SK-N-SH (cell line): ENCODE results near the gene C16orf95. TPM values are rescaled to one million over a fixed set of nuclear protein-coding genes. Genes with fewer than 3 reads are reported as not detected.

Experiments
- CTCF ChIA-PET: fragments of 300-600, 350-600 bp; formaldehyde crosslinking; extraction: SDS; loops from one replicate; lab custom pipeline; 2021; lab: Yijun Ruan, JAX
- POLR2A ChIA-PET: fragments of 350-600 bp; sonication (Branson Sonifier 250); formaldehyde crosslinking; extraction: SDS; loops from one replicate; lab custom pipeline; 2020; ENCODE audit warnings: antibody characterized with exemption, inconsistent platforms; lab: Yijun Ruan, JAX
- DNase-seq: peaks from one replicate; pipeline ENCODE4 v3.0.0; 2012
- H2AFZ ChIP-seq: fragments of 200-600 bp; sonication (generic); 2 replicates; pipeline ENCODE4 v1.8.1; 2016; ENCODE audit warnings: antibody characterized with exemption, mild to moderate bottlenecking, low read depth
- H3F3A ChIP-seq: fragments of 200-600 bp; sonication (generic); replicated peaks from 2 replicates; pipeline ENCODE3; 2016; ENCODE audit warnings: antibody characterized with exemption, mild to moderate bottlenecking; ENCODE audit not compliant: insufficient read depth
- H3K27ac ChIP-seq, 2 experiments: fragments of 200-500 bp in 1 of 2; fragments of 200-600 bp in 1 of 2; sonication (Bioruptor generic) in 1 of 2; sonication (generic), shearing (Covaris generic) in 1 of 2; 2 replicates each; pipeline versions ENCODE4 v1.5.1 to v1.6.1; 2014 to 2016; ENCODE audit warnings: low read depth in 2 of 2, inconsistent platforms in 1 of 2, low read length in 1 of 2, mild to moderate bottlenecking in 1 of 2, mixed read lengths in 1 of 2
- H3K27me3 ChIP-seq: fragments of 200-600 bp; sonication (generic), shearing (Covaris generic); 2 replicates; pipeline ENCODE4 v1.6.1; 2016; ENCODE audit warnings: mixed run types; ENCODE audit not compliant: insufficient read depth
- H3K36me3 ChIP-seq, 2 experiments: fragments of 200-500 bp in 1 of 2; fragments of 200-600 bp in 1 of 2; sonication (Bioruptor generic) in 1 of 2; sonication (generic) in 1 of 2; replicated peaks in 1 of 2; 2 replicates each; pipeline versions ENCODE3 to v1.5.1; 2014 to 2016; ENCODE audit warnings: low read length in 1 of 2, mild to moderate bottlenecking in 1 of 2; ENCODE audit not compliant: insufficient read depth in 2 of 2, control insufficient read depth in 1 of 2
- H3K4me1 ChIP-seq, 2 experiments: fragments of 200-500 bp in 1 of 2; fragments of 200-600 bp in 1 of 2; sonication (Bioruptor generic) in 1 of 2; sonication (generic), shearing (Covaris generic) in 1 of 2; 2 replicates each; pipeline versions ENCODE4 v1.5.1 to v1.6.1; 2014 to 2016; ENCODE audit warnings: low read depth in 1 of 2, low read length in 1 of 2, mixed run types in 1 of 2; ENCODE audit not compliant: insufficient read depth in 2 of 2, control insufficient read depth in 1 of 2
- H3K4me2 ChIP-seq: fragments of 200-600 bp; sonication (generic), shearing (Covaris generic); 2 replicates; pipeline ENCODE4 v1.6.1; 2017; ENCODE audit warnings: mixed run types
- H3K4me3 ChIP-seq, 2 experiments: fragments of 200-500 bp in 1 of 2; fragments of 200-600 bp in 1 of 2; sonication (Bioruptor generic) in 1 of 2; sonication (generic), shearing (Covaris generic) in 1 of 2; 2 replicates each; pipeline versions ENCODE4 v1.5.1 to v1.8.1; 2014 to 2016; ENCODE audit warnings: low read depth in 2 of 2, inconsistent platforms in 1 of 2, low read length in 1 of 2, mild to moderate bottlenecking in 1 of 2, mixed read lengths in 1 of 2, moderate library complexity in 1 of 2
- H3K79me2 ChIP-seq: fragments of 200-600 bp; sonication (generic); 2 replicates; pipeline ENCODE4 v1.8.1; 2017; ENCODE audit warnings: mild to moderate bottlenecking; ENCODE audit not compliant: insufficient read depth
- H3K9ac ChIP-seq: fragments of 200-600 bp; sonication (generic); 2 replicates; pipeline ENCODE4 v1.6.1; 2017; ENCODE audit warnings: mixed run types
- H3K9me2 ChIP-seq: fragments of 200-600 bp; sonication (generic); 2 replicates; pipeline ENCODE4 v1.6.1; 2017; ENCODE audit warnings: mixed run types
- H3K9me3 ChIP-seq: fragments of 200-600 bp; sonication (generic); 2 replicates; pipeline ENCODE4 v1.6.1; 2017; ENCODE audit warnings: mixed run types, mild to moderate bottlenecking, moderate library complexity
- H4K20me1 ChIP-seq: fragments of 200-600 bp; sonication (generic); 2 replicates; pipeline ENCODE4 v1.6.1; 2017; ENCODE audit warnings: mild to moderate bottlenecking, mixed run types; ENCODE audit not compliant: insufficient read depth
- CHD2 ChIP-seq: fragments of 150-350 bp; IDR thresholded peaks from 2 replicates; pipeline ENCODE4 v1.6.1; 2018; ENCODE audit warnings: low read length; ENCODE audit not compliant: partially characterized antibody
- ELF1 ChIP-seq: IDR thresholded peaks from 2 replicates; pipeline ENCODE4 v1.4.0; 2012
- EZH2phosphoT487 ChIP-seq: fragments of 200-600 bp; sonication (generic); IDR thresholded peaks from 2 replicates; pipeline ENCODE4 v1.6.1; 2017; ENCODE audit warnings: low read depth, mixed run types, mild to moderate bottlenecking, antibody characterized with exemption, moderate library complexity, borderline replicate concordance
- FOSL2 ChIP-seq: IDR thresholded peaks from 2 replicates; pipeline ENCODE4 v1.4.0; 2012; ENCODE audit warnings: low read depth, mild to moderate bottlenecking, moderate library complexity, borderline replicate concordance
- FOXJ3 ChIP-seq: sonication (generic); formaldehyde crosslinking; IDR thresholded peaks from 2 replicates; pipeline ENCODE4 v1.5.1; 2020; ENCODE audit warnings: mild to moderate bottlenecking, missing genetic modification reagents
- FOXM1 ChIP-seq: IDR thresholded peaks from 2 replicates; pipeline ENCODE4 v1.4.0; 2012; ENCODE audit warnings: low read depth, mild to moderate bottlenecking
- GABPA ChIP-seq: IDR thresholded peaks from 2 replicates; pipeline ENCODE4 v1.4.0; 2012; ENCODE audit warnings: low read depth, mild to moderate bottlenecking
- JUND ChIP-seq: IDR thresholded peaks from 2 replicates; pipeline ENCODE4 v1.4.0; 2012
- MXI1 ChIP-seq: IDR thresholded peaks from 2 replicates; pipeline ENCODE4 v1.6.1; 2012; ENCODE audit warnings: mild to moderate bottlenecking, low read depth, low read length, improper control_type of control experiment
- NRF1 ChIP-seq: IDR thresholded peaks from 2 replicates; pipeline ENCODE4 v1.6.1; 2012; ENCODE audit warnings: low read depth, mild to moderate bottlenecking, low read length
- POLR2AphosphoS5 ChIP-seq: IDR thresholded peaks from 2 replicates; pipeline ENCODE4 v1.6.1; 2012; ENCODE audit warnings: low read depth, low read length
- RAD21 ChIP-seq: IDR thresholded peaks from 2 replicates; pipeline ENCODE4 v1.6.1; 2012; ENCODE audit warnings: mild to moderate bottlenecking, low read length
- RCOR1 ChIP-seq: fragments of 150-350 bp; IDR thresholded peaks from 2 replicates; pipeline ENCODE4 v1.6.1; 2017; ENCODE audit warnings: antibody characterized with exemption, low read length
- RXRA ChIP-seq: IDR thresholded peaks from 2 replicates; pipeline ENCODE4 v1.4.0; 2012; ENCODE audit warnings: low read depth, mild to moderate bottlenecking, borderline replicate concordance
- SMC3 ChIP-seq: IDR thresholded peaks from 2 replicates; pipeline ENCODE4 v1.6.1; 2012; ENCODE audit warnings: low read depth, low read length, improper control_type of control experiment
- TAF1 ChIP-seq: IDR thresholded peaks from 2 replicates; pipeline ENCODE4 v1.6.1; 2012; ENCODE audit warnings: low read depth, mild to moderate bottlenecking, low read length, moderate library complexity, borderline replicate concordance
- TCF12 ChIP-seq: IDR thresholded peaks from 2 replicates; pipeline ENCODE4 v1.4.0; 2012
- TEAD4 ChIP-seq: IDR thresholded peaks from 2 replicates; pipeline ENCODE4 v1.4.0; 2012; ENCODE audit warnings: mild to moderate bottlenecking, borderline replicate concordance; ENCODE audit not compliant: insufficient read depth
- USF1 ChIP-seq: IDR thresholded peaks from 2 replicates; pipeline ENCODE4 v1.4.0; 2012; ENCODE audit warnings: low read depth, borderline replicate concordance
- YY1 ChIP-seq: IDR thresholded peaks from 2 replicates; pipeline ENCODE4 v1.4.0; 2012; ENCODE audit warnings: low read depth, mild to moderate bottlenecking
- WGBS: methylation state at CpG from one replicate; pipeline ENCODE4 v1.1.6; 2017; ENCODE audit warnings: low lambda C conversion rate; 5-methylcytosine and 5-hydroxymethylcytosine counted together
- polyA plus RNA-seq, 3 experiments: library from polyadenylated mRNA; depleted of rRNA; stranded (reverse); fragments of >200 nt; gene quantifications; 2 replicates each; pipeline ENCODE4 v1.2.3, GENCODE V29; 2012
- TF ChIP-seq, protein P1 (sequence below): IDR thresholded peaks from 2 replicates; pipeline ENCODE4; 2012
- TF ChIP-seq, protein P2 (sequence below): IDR thresholded peaks from 2 replicates; pipeline ENCODE4 v1.4.0; 2012; ENCODE audit warnings: low read depth
- TF ChIP-seq, protein P3 (sequence below): fragments of 150-350 bp; IDR thresholded peaks from 2 replicates; pipeline ENCODE4 v1.6.1; 2017; ENCODE audit warnings: antibody characterized with exemption, low read length, low read depth, borderline replicate concordance
- TF ChIP-seq, protein P4 (sequence below): fragments of 200-600 bp; sonication (generic); IDR thresholded peaks from 2 replicates; pipeline ENCODE4 v1.6.1; 2017; ENCODE audit warnings: antibody characterized with exemption, mild to moderate bottlenecking, moderate library complexity

The C16orf95 gene
- polyA plus RNA-seq, 1 of the 3 experiments (the other 2 are of a cell fraction), result 5.0 TPM

DNA sequence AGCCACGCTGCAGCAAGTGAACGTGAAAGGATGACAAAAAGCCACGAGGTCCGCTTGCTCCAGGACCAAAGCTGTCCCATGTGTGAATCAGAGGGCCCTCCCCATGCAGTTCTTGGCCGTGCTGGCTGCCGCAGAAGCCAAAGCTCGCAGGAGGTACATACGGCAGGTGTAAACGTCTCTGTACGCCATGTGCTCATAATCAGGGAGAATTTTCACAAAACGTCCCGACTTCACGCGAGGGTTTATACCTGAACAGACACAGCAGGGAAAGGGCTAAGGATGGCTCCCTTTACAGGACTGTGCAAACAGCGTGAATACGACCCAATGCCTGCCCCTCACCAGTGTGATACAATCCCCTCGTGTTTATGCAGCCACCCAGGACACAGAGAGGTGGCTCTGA, 41.1 kb upstream of the C16orf95 start:
- DNase-seq, result no peak
- H2AFZ ChIP-seq, result no peak overlapping the region
- H3K27me3 ChIP-seq, result no peaks in the 10 kb centered on the region
- H3K27ac ChIP-seq, result no peak overlapping the region
- no peak for TF ChIP-seq MXI1
- TF ChIP-seq TEAD4, result no peak
- TF ChIP-seq FOSL2, result no peak
- no peak for TF ChIP-seq TCF12
- no peak for TF ChIP-seq USF1
- TF ChIP-seq, protein P1, sequence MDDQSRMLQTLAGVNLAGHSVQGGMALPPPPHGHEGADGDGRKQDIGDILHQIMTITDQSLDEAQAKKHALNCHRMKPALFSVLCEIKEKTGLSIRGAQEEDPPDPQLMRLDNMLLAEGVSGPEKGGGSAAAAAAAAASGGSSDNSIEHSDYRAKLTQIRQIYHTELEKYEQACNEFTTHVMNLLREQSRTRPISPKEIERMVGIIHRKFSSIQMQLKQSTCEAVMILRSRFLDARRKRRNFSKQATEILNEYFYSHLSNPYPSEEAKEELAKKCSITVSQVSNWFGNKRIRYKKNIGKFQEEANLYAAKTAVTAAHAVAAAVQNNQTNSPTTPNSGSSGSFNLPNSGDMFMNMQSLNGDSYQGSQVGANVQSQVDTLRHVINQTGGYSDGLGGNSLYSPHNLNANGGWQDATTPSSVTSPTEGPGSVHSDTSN, result no peak
- TF ChIP-seq YY1, result no peak
- no peak for TF ChIP-seq CHD2
- no peak for TF ChIP-seq EZH2phosphoT487
- no peak for TF ChIP-seq ELF1
- no peak for TF ChIP-seq POLR2AphosphoS5
- no peak for TF ChIP-seq JUND
- no peak for TF ChIP-seq FOXM1
- TF ChIP-seq, protein P2, sequence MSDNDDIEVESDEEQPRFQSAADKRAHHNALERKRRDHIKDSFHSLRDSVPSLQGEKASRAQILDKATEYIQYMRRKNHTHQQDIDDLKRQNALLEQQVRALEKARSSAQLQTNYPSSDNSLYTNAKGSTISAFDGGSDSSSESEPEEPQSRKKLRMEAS, result no peak
- TF ChIP-seq GABPA, result no peak
- TF ChIP-seq TAF1, result no peak
- TF ChIP-seq NRF1, result no peak
- TF ChIP-seq RAD21, result no peak
- TF ChIP-seq, all 33 proteins: peak for 0
- H3K36me3 ChIP-seq, result peaks cover 22 to 27% of the 10 kb centered on the region in 2 experiments
- peaks cover under 1 to 2% of the 10 kb centered on the region in 2 experiments; a peak in 2 of 4 replicates for H3K4me1 ChIP-seq
- H3K4me3 ChIP-seq, result no peak overlapping the region
- peaks cover 7% of the 10 kb centered on the region for H3K79me2 ChIP-seq
- H3K4me2 ChIP-seq, result no peak overlapping the region
- 87% methylated on average over 17 of the region's 17 CpGs for WGBS
- H3F3A ChIP-seq, result no peaks in the 10 kb centered on the region
- no peaks in the 10 kb centered on the region for H3K9me3 ChIP-seq
- no peaks in the 10 kb centered on the region for H3K9me2 ChIP-seq
- H3K9ac ChIP-seq, result no peak overlapping the region
- CTCF ChIA-PET, result interaction anchor here (0.8 to 1.6 kb wide), 2 partner anchors 26 to 34 kb away, joined by 3 to 5 read pairs; no protein-coding TSS in a partner anchor
- H4K20me1 ChIP-seq, result peaks cover under 1% of the 10 kb centered on the region; the same call in 1 of the 2 replicates
- POLR2A ChIA-PET, result no interaction called here

DNA sequence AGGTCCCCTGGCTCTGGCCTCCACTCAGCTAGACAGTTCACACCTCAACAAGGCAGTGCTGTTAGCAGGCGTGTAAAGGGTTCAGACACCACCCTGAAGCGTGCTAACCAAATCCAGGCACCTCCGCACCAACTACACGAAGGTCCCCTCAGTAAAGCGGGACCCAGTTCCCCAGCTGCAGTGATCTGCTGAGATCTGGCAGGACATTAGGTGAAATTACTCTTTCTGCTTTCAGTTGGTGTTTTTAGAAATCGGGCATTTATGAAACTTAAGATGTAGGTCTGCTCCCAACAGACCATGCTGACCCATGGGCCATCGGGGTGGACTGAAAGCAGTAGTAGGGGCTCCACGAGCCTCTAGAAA, 39.3 kb upstream of the C16orf95 start:
- no peaks in the 10 kb centered on the region for H3K9me2 ChIP-seq
- no peaks in the 10 kb centered on the region for H3K27me3 ChIP-seq
- ChIA-PET POLR2A (no interaction called here), CTCF (interaction anchor here (1.5 kb wide), 1 partner anchor 8 kb away, joined by 6 read pairs; no protein-coding TSS in a partner anchor)
- H3K36me3 ChIP-seq, result peaks cover 12 to 16% of the 10 kb centered on the region in 2 experiments
- H3K79me2 ChIP-seq, result no peaks in the 10 kb centered on the region
- H3K9me3 ChIP-seq, result no peaks in the 10 kb centered on the region
- no peak overlapping the region for H3K27ac ChIP-seq
- H3F3A ChIP-seq, result peaks cover under 1% of the 10 kb centered on the region
- peaks cover 0 to 14% of the 10 kb centered on the region in 2 experiments; a peak in 2 of 4 replicates for H3K4me1 ChIP-seq
- H3K4me3 ChIP-seq, result no peak overlapping the region
- H4K20me1 ChIP-seq, result no peaks in the 10 kb centered on the region
- no peak overlapping the region for H3K9ac ChIP-seq
- 88% methylated on average over 8 of the region's 8 CpGs for WGBS
- H2AFZ ChIP-seq, result no peak overlapping the region
- H3K4me2 ChIP-seq, result no peak overlapping the region
- DNase-seq, result no peak
- TF ChIP-seq FOXJ3 (CRISPR knock-in tag), result no peak
- TF ChIP-seq POLR2AphosphoS5, result no peak
- no peak for TF ChIP-seq SMC3
- no peak for TF ChIP-seq TCF12
- TF ChIP-seq, protein P3, sequence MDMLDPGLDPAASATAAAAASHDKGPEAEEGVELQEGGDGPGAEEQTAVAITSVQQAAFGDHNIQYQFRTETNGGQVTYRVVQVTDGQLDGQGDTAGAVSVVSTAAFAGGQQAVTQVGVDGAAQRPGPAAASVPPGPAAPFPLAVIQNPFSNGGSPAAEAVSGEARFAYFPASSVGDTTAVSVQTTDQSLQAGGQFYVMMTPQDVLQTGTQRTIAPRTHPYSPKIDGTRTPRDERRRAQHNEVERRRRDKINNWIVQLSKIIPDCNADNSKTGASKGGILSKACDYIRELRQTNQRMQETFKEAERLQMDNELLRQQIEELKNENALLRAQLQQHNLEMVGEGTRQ, result no peak
- no peak for TF ChIP-seq RXRA
- no peak for TF ChIP-seq FOXM1
- no peak for TF ChIP-seq FOSL2
- TF ChIP-seq, protein P4, sequence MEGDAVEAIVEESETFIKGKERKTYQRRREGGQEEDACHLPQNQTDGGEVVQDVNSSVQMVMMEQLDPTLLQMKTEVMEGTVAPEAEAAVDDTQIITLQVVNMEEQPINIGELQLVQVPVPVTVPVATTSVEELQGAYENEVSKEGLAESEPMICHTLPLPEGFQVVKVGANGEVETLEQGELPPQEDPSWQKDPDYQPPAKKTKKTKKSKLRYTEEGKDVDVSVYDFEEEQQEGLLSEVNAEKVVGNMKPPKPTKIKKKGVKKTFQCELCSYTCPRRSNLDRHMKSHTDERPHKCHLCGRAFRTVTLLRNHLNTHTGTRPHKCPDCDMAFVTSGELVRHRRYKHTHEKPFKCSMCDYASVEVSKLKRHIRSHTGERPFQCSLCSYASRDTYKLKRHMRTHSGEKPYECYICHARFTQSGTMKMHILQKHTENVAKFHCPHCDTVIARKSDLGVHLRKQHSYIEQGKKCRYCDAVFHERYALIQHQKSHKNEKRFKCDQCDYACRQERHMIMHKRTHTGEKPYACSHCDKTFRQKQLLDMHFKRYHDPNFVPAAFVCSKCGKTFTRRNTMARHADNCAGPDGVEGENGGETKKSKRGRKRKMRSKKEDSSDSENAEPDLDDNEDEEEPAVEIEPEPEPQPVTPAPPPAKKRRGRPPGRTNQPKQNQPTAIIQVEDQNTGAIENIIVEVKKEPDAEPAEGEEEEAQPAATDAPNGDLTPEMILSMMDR, result no peak
- no peak for TF ChIP-seq JUND
- TF ChIP-seq USF1, result no peak
- TF ChIP-seq RCOR1, result no peak
- TF ChIP-seq EZH2phosphoT487, result no peak
- no peak for TF ChIP-seq CHD2
